ENCODE measurements around the gene GADD45B.

GADD45B gene

DNA sequence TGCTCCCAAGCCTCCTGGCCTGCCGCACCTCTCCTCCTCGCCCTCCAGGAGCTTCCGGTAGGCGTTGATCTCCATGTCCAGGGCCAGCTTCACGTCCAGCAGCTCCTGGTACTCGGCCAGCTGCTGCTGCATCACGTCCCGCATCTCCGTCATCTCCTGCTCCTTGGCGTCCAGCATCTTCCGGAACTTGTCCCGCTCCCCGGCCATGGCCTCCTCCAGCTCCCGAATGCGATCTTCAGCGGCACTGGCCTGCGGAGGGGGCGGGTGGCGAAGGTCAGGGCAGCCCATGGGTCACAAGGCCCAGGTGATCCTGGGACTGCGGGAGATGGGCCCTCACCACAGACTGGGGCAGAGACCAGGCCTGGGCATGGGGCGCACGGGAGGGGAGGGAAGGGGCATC, 41.7 kb upstream of the GADD45B start:
- peaks cover 55% of the 10 kb centered on the region for H3K36me3 ChIP-seq
- TF ChIP-seq, protein P1, sequence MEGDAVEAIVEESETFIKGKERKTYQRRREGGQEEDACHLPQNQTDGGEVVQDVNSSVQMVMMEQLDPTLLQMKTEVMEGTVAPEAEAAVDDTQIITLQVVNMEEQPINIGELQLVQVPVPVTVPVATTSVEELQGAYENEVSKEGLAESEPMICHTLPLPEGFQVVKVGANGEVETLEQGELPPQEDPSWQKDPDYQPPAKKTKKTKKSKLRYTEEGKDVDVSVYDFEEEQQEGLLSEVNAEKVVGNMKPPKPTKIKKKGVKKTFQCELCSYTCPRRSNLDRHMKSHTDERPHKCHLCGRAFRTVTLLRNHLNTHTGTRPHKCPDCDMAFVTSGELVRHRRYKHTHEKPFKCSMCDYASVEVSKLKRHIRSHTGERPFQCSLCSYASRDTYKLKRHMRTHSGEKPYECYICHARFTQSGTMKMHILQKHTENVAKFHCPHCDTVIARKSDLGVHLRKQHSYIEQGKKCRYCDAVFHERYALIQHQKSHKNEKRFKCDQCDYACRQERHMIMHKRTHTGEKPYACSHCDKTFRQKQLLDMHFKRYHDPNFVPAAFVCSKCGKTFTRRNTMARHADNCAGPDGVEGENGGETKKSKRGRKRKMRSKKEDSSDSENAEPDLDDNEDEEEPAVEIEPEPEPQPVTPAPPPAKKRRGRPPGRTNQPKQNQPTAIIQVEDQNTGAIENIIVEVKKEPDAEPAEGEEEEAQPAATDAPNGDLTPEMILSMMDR (IDR thresholded peaks at IDR 0.05), result no peak
- no peak overlapping the region for H3K27ac ChIP-seq
- H3K4me1 ChIP-seq (ENCODE audit: control insufficient read depth in 1 of 2, insufficient read depth in 1 of 2, low read depth in 1 of 2, low read length in 1 of 2), result no peaks in the 10 kb centered on the region
- no peaks in the 10 kb centered on the region for H3K9me3 ChIP-seq
- H3K4me3 ChIP-seq (ENCODE audit: low read depth in 1 of 2, low read length in 1 of 2), result no peak overlapping the region
- H3K27me3 ChIP-seq, result no peaks in the 10 kb centered on the region

DNA sequence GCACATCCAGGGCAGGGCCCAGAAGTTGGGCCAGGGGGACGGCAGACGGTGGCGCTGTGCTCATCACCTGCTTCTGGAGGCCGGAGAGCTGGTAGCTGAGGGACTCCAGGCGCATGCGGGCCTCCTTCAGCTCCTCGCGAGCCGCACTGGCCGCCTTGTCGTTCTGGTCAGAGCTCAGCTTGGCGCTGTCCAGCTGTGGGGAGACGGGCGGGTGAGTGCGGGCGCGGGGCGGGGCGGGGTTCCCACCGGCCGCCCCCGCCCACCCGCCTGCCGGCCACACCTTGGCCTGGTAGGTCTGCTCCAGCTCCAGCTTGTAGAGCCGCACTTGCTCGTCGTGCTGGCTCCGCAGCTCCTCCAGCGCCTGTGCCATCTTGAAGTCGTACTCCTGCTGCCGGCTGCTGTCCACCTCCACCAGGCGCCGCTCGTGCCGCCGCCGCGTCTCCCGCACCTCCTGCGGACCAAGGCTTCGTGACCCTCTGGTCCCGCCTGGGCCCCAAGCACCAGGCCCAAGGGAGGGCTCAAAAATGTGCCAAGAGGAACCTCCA, 41.1 kb upstream of the GADD45B start:
- Histone ChIP-seq H3K9me3 (no peaks in the 10 kb centered on the region), H3K27me3 (no peaks in the 10 kb centered on the region), H3K4me3 (ENCODE audit: low read depth in 1 of 2, low read length in 1 of 2) (no peak overlapping the region), H3K4me1 (ENCODE audit: control insufficient read depth in 1 of 2, insufficient read depth in 1 of 2, low read depth in 1 of 2, low read length in 1 of 2) (no peaks in the 10 kb centered on the region), H3K27ac (no peak overlapping the region), H3K36me3 (peaks cover 55% of the 10 kb centered on the region)
- TF ChIP-seq, protein P1 (IDR thresholded peaks at IDR 0.05), result no peak

DNA sequence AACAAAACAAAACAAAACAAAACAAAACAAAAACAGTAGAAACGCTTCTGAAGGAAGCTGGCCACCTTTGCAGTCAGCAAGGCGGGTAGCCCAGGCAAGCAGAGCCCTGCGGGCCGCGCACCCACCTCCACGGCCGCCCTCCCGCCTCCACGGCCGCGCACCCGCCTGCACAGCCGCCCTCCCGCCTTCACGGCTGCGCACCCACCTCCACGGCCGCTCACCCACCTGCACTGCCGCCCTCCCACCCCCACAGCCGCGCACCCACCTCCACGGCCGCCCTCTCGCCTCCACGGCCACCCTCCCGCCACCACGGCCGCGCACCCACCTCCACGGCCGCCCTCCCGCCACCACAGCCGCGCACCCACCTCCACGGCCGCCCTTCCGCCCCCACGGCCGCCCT, 39.5 kb upstream of the GADD45B start:
- H3K9me3 ChIP-seq, result no peaks in the 10 kb centered on the region
- H3K36me3 ChIP-seq, result peaks cover 50% of the 10 kb centered on the region
- H3K4me1 ChIP-seq (ENCODE audit: control insufficient read depth in 1 of 2, insufficient read depth in 1 of 2, low read depth in 1 of 2, low read length in 1 of 2), result no peaks in the 10 kb centered on the region
- H3K27me3 ChIP-seq, result no peaks in the 10 kb centered on the region
- no peak overlapping the region for H3K27ac ChIP-seq
- TF ChIP-seq, protein P1 (IDR thresholded peaks at IDR 0.05), result no peak
- no peak overlapping the region for H3K4me3 ChIP-seq (ENCODE audit: low read depth in 1 of 2, low read length in 1 of 2)

DNA sequence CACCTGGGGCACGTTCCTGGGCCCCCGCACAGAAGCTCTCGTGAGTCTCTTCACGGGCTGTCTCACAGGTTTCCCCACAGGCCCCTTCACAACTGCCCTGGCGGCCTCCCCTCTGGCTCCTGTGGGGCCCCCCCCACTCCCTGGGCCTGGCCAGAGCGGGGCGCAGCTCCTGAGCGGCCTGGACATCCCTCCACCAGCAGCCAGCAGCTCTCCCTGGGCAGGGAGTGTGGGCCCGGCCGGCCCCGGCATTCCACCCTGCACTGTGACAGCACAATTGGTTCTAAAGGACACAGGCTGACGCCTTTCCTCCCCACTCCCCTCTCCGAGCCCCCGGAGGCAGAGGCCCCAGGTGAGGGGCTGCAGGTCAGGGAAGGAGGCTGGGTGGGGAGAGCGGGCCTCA, 39.0 kb upstream of the GADD45B start:
- Histone ChIP-seq H3K36me3 (peaks cover 53% of the 10 kb centered on the region), H3K4me1 (ENCODE audit: control insufficient read depth in 1 of 2, insufficient read depth in 1 of 2, low read depth in 1 of 2, low read length in 1 of 2) (no peaks in the 10 kb centered on the region), H3K9me3 (no peaks in the 10 kb centered on the region), H3K27ac (no peak overlapping the region), H3K27me3 (no peaks in the 10 kb centered on the region), H3K4me3 (ENCODE audit: low read depth in 1 of 2, low read length in 1 of 2) (no peak overlapping the region)
- TF ChIP-seq, protein P1 (IDR thresholded peaks at IDR 0.05), result no peak

DNA sequence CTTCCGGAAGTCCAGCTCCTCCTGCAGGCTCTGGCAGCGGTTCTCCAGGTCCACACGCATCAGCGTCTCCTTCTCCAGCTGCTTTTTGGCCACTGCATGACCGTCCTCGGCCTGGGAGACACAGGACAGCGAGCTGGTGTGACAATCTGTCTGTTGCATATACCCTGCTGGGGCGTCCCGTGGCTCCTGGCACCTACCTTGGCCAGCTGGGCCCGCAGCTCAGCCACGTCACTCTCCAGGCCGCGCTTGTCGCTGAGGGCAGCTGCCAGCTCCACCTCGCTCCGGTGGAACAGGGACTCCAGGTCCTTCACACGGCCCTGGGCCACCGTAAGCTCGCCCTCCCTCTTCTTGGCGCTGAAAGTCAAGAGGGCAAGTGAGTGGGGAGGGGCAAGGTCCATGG, 37.7 kb upstream of the GADD45B start:
- Histone ChIP-seq H3K36me3 (peaks cover 63% of the 10 kb centered on the region), H3K27ac (no peak overlapping the region), H3K4me3 (ENCODE audit: low read depth in 1 of 2, low read length in 1 of 2) (no peak overlapping the region), H3K9me3 (no peaks in the 10 kb centered on the region), H3K4me1 (ENCODE audit: control insufficient read depth in 1 of 2, insufficient read depth in 1 of 2, low read depth in 1 of 2, low read length in 1 of 2) (no peaks in the 10 kb centered on the region), H3K27me3 (no peaks in the 10 kb centered on the region)
- TF ChIP-seq, protein P1 (IDR thresholded peaks at IDR 0.05), result no peak

DNA sequence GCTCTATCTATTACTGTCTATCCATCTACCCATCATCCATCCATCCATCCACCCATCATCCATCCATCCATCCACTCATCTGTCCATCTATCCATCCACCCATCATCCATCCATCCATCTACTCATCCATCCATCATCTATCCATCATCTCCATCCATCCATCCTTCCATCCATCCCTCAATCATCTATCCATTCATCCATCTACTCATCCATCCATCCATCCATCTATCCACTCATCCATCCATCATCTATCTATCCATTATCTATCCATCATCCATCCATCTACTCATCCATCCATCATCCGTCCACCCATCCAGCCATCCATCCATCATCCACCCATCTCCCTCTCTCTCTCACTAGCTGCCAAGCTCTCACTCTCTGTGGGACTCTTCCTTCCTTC, 35.4 kb upstream of the GADD45B start:
- H3K27me3 ChIP-seq, result no peaks in the 10 kb centered on the region
- TF ChIP-seq, protein P1 (IDR thresholded peaks at IDR 0.05), result no peak
- no peaks in the 10 kb centered on the region for H3K9me3 ChIP-seq
- no peak overlapping the region for H3K4me3 ChIP-seq (ENCODE audit: low read depth in 1 of 2, low read length in 1 of 2)
- H3K36me3 ChIP-seq, result peaks cover 57% of the 10 kb centered on the region
- no peaks in the 10 kb centered on the region for H3K4me1 ChIP-seq (ENCODE audit: control insufficient read depth in 1 of 2, insufficient read depth in 1 of 2, low read depth in 1 of 2, low read length in 1 of 2)
- no peak overlapping the region for H3K27ac ChIP-seq

Measured in neutrophil (primary cell).